WTC11 (cell line): ENCODE data around the gene C20orf141. TPM values are rescaled to one million over a fixed set of nuclear protein-coding genes. Genes with fewer than 3 reads are reported as not detected.

ENCODE experiments used
- ATAC-seq: fragments of 200-7000 bp; cut with Tn5 transposase; 2 replicates; pipeline ENCODE4 v1.10.0; 2021; ENCODE audit warnings: mild to moderate bottlenecking, moderate library complexity
- CTCF ChIA-PET: fragments of 300-600 bp; sonication (Branson Sonifier 250); formaldehyde crosslinking; loops from one replicate; lab custom pipeline; 2021; ENCODE audit warnings: antibody characterized with exemption; lab: Charles Lee
- POLR2A ChIA-PET: fragments of 350-600 bp; sonication (Branson Sonifier 250); formaldehyde crosslinking; loops from one replicate; lab custom pipeline; 2021; ENCODE audit warnings: antibody characterized with exemption; lab: Charles Lee
- DNase-seq: peaks from one replicate; pipeline ENCODE4 v3.0.0; 2021; ENCODE audit warnings: low spot score
- H3K27ac Mint-ChIP-seq: 2 replicates; pipeline ENCODE4 v1.8.0; 2021; ENCODE audit warnings: mixed read lengths
- H3K27me3 Mint-ChIP-seq: 2 replicates; pipeline ENCODE4 v1.8.0; 2021; ENCODE audit warnings: low read depth, mild to moderate bottlenecking, moderate library complexity, mixed read lengths
- H3K36me3 Mint-ChIP-seq: 2 replicates; pipeline ENCODE4 v1.8.0; 2021; ENCODE audit warnings: mixed read lengths
- H3K4me1 Mint-ChIP-seq: 2 replicates; pipeline ENCODE4 v1.8.0; 2022; ENCODE audit warnings: mixed read lengths
- H3K4me3 Mint-ChIP-seq: 2 replicates; pipeline ENCODE4 v1.8.0; 2021; ENCODE audit warnings: mild to moderate bottlenecking, moderate library complexity, mixed read lengths
- H3K9me3 Mint-ChIP-seq: 2 replicates; pipeline ENCODE4 v1.8.0; 2021; ENCODE audit warnings: mixed read lengths
- AFF4 ChIP-seq: sonication (generic); formaldehyde crosslinking; IDR thresholded peaks from 2 replicates; pipeline ENCODE4 v1.8.1; 2023; ENCODE audit warnings: mild to moderate bottlenecking, missing genetic modification reagents, borderline replicate concordance
- GABPB1 ChIP-seq: sonication (generic); formaldehyde crosslinking; IDR thresholded peaks from 2 replicates; pipeline ENCODE4 v1.8.1; 2023; ENCODE audit warnings: mild to moderate bottlenecking, missing genetic modification reagents
- IRF2 ChIP-seq: sonication (generic); formaldehyde crosslinking; IDR thresholded peaks from 2 replicates; pipeline ENCODE4 v1.8.0; 2022; ENCODE audit warnings: low read depth, missing genetic modification reagents, borderline replicate concordance
- RORB ChIP-seq: fragments of 250-450 bp; sonication (Bioruptor Pico); IDR thresholded peaks from 2 replicates; pipeline ENCODE4 v1.9.0; 2021; ENCODE audit warnings: mild to moderate bottlenecking
- TEAD4 ChIP-seq: sonication (generic); formaldehyde crosslinking; IDR thresholded peaks from 2 replicates; pipeline ENCODE4 v1.8.0; 2022; ENCODE audit warnings: mild to moderate bottlenecking, missing genetic modification reagents
- USF2 ChIP-seq: sonication (generic); formaldehyde crosslinking; IDR thresholded peaks from 2 replicates; pipeline ENCODE4 v1.8.1; 2023; ENCODE audit warnings: mild to moderate bottlenecking, missing genetic modification reagents, moderate library complexity
- ZBTB43 ChIP-seq: sonication (generic); formaldehyde crosslinking; IDR thresholded peaks from 2 replicates; pipeline ENCODE4 v1.8.1; 2023; ENCODE audit warnings: mild to moderate bottlenecking, missing genetic modification reagents
- ZMAT4 ChIP-seq: fragments of 250-450 bp; sonication (Bioruptor Pico); IDR thresholded peaks from 2 replicates; pipeline ENCODE4 v1.9.0; 2021; ENCODE audit warnings: mild to moderate bottlenecking
- ZNF317 ChIP-seq: sonication (generic); formaldehyde crosslinking; IDR thresholded peaks from 2 replicates; pipeline ENCODE4 v1.8.1; 2023; ENCODE audit warnings: low read depth, mild to moderate bottlenecking, moderate library complexity, missing genetic modification reagents, borderline replicate concordance
- ZNF671 ChIP-seq: fragments of 250-450 bp; sonication (Bioruptor Pico); IDR thresholded peaks from 2 replicates; pipeline ENCODE4 v1.8.0; 2021; ENCODE audit warnings: mild to moderate bottlenecking
- total RNA-seq: library from RNA; stranded (reverse); gene quantifications from 3 replicates; pipeline ENCODE4 v1.2.3, GENCODE V29; 2021
- TF ChIP-seq, protein P1 (sequence below): sonication (generic); formaldehyde crosslinking; conservative IDR thresholded peaks from 2 replicates; pipeline ENCODE4 v1.8.1; 2023; ENCODE audit warnings: mild to moderate bottlenecking, low read depth, missing genetic modification reagents, moderate library complexity
- TF ChIP-seq, protein P2 (sequence below): sonication (generic); formaldehyde crosslinking; conservative IDR thresholded peaks from 2 replicates; pipeline ENCODE4 v1.8.1; 2022; ENCODE audit warnings: mild to moderate bottlenecking, missing genetic modification reagents

The C20orf141 gene
- total RNA-seq, 1 experiment from 2014 or later: not detected

GRCh38 chr20:2814076-2814475 lies 711 bp upstream of the C20orf141 start:
- Mint-ChIP-seq H3K9me3 (peaks cover 23% of the 10 kb centered on the region), H3K36me3 (no peaks in the 10 kb centered on the region), H3K27me3 (peaks cover 55% of the 10 kb centered on the region), H3K27ac (no peak overlapping the region), H3K4me1 (no peaks in the 10 kb centered on the region), H3K4me3 (no peak overlapping the region)
- ChIA-PET CTCF (interaction anchor here (0.8 to 1.4 kb wide), 2 partner anchors 21 to 38 kb away, joined by 3 to 5 read pairs; no protein-coding TSS in a partner anchor), POLR2A (interaction anchor here (0.7 kb wide), 1 partner anchor 21 kb away, joined by 4 read pairs; no protein-coding TSS in a partner anchor)
- no peak for ATAC-seq
- TF ChIP-seq AFF4 (CRISPR knock-in tag) (no peak), IRF2 (CRISPR knock-in tag) (no peak), RORB (CRISPR knock-in tag) (no peak), ZMAT4 (no peak), TEAD4 (CRISPR knock-in tag) (no peak)
- no peak for DNase-seq

DNA sequence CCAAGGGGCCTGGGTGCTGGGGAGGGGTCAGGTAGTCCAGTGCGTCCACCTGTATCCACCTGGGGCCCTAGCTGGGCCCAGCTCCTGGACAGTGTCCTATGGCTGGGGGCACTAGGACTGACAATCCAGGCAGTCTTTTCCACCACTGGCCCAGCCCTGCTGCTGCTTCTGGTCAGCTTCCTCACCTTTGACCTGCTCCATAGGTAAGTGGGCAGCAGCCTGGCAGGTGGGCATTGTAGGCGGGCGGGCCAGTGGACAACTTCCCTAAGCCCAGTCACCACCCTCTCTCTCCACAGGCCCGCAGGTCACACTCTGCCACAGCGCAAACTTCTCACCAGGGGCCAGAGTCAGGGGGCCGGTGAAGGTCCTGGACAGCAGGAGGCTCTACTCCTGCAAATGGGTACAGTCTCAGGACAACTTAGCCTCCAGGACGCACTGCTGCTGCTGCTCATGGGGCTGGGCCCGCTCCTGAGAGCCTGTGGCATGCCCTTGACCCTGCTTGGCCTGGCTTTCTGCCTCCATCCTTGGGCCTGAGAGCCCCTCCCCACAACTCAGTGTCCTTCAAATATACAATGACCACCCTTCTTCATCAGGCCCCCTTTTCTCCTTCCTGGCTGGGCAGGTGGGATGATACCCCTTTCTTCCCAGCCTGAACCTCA lies 584 bp downstream of the C20orf141 start:
- POLR2A ChIA-PET: no interaction called here
- ATAC-seq (no peak), DNase-seq (no peak)
- TF ChIP-seq GABPB1 (CRISPR knock-in tag): no peak
- no peak for TF ChIP-seq ZBTB43
- TF ChIP-seq USF2 (CRISPR knock-in tag): no peak
- TF ChIP-seq, protein P1, sequence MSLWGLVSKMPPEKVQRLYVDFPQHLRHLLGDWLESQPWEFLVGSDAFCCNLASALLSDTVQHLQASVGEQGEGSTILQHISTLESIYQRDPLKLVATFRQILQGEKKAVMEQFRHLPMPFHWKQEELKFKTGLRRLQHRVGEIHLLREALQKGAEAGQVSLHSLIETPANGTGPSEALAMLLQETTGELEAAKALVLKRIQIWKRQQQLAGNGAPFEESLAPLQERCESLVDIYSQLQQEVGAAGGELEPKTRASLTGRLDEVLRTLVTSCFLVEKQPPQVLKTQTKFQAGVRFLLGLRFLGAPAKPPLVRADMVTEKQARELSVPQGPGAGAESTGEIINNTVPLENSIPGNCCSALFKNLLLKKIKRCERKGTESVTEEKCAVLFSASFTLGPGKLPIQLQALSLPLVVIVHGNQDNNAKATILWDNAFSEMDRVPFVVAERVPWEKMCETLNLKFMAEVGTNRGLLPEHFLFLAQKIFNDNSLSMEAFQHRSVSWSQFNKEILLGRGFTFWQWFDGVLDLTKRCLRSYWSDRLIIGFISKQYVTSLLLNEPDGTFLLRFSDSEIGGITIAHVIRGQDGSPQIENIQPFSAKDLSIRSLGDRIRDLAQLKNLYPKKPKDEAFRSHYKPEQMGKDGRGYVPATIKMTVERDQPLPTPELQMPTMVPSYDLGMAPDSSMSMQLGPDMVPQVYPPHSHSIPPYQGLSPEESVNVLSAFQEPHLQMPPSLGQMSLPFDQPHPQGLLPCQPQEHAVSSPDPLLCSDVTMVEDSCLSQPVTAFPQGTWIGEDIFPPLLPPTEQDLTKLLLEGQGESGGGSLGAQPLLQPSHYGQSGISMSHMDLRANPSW (CRISPR knock-in tag): no peak
- no peak for TF ChIP-seq ZNF671
- no peak for TF ChIP-seq ZNF317 (CRISPR knock-in tag)
- TF ChIP-seq, protein P2, sequence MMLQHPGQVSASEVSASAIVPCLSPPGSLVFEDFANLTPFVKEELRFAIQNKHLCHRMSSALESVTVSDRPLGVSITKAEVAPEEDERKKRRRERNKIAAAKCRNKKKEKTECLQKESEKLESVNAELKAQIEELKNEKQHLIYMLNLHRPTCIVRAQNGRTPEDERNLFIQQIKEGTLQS (CRISPR knock-in tag): no peak
- no peak for TF ChIP-seq ZMAT4
- Mint-ChIP-seq H3K4me1 (peaks cover 7% of the 10 kb centered on the region), H3K27ac (no peak overlapping the region), H3K4me3 (no peak overlapping the region), H3K27me3 (peaks cover 57% of the 10 kb centered on the region), H3K9me3 (peaks cover 21% of the 10 kb centered on the region), H3K36me3 (no peaks in the 10 kb centered on the region)
- CTCF ChIA-PET: interaction anchor here (0.9 to 1.4 kb wide), 2 partner anchors 37 to 60 kb away, joined by 4 to 5 read pairs; no protein-coding TSS in a partner anchor
